Femur (tissue), 1 donor: Measurements from ENCODE around the gene KLHL18.
"Not testable (repeated sequence)": the region's sequence is repeated elsewhere in the genome, so short reads cannot be mapped to it uniquely, and the experiment has no call there.

Experiments
- DNase-seq: peaks from one replicate; pipeline ENCODE4 v3.0.0-alpha.2; 2017

Gene KLHL18

DNA sequence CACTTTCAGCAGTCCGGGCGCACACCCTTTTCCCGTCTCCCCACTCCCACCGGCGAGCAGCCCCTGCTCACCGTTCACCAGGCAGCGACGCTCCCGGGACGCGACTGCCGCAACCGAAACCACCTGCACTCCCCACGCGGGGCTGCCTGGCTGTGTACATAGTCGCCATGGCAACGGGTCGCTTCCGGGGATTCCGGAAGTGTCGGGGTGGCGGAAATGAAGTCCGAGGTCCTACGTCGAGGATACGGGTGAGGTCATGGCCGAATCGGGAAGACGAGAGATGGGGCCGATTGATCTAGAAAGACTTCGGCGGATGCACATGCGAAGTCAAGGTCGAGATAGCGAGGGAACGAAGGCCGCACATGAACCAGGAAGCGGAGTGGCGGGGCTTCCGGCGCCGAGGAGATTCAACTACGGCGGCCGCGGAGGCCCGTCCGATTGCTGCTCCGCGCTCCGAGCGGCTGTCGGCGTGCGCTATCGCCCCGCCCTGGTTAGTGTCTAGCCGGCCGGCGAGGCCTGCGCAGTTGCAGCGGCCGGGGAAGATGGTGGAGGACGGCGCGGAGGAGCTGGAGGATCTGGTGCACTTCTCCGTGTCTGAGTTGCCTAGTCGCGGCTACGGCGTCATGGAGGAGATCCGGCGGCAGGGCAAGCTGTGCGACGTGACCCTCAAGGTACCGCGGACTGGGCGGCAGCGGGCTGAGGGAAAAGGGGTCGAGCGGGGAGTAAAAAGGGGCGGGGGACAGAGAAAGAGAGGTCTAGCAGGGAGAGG, at the start of gene KLHL18, which contains the start of gene KIF9:
Gene KLHL18 (plus strand): TSS at position 521 of the 769 bp plus-strand sequence. CDS start 22 bp downstream, at position 543.
Gene KIF9 (minus strand): TSS at position 376 of the 769 bp plus-strand sequence. CDS start 5,425 bp downstream, outside the sequence.
- DNase-seq = peak; percentile 96

DNA sequence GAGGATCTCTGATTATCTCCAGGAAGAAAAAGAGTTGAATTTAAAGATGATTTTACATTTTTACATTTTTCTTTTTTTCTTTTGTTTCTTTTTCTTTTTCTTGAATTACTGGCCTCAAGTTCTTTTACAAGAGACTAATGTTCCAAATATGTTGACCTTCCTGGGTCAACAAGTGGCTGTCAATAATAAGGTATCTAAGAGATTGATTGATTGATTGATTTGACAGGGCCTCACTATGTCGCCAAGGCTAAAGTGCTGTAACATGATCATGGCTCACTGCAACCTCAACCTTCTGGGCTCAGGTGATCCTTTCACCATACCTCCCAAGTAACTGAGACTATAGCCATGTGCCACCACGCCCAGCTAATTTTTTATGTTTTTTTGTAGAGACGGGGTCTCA, 44.7 kb upstream of the KLHL18 start:
- DNase-seq = no peak

- DNase-seq = no peak
Measured at GRCh38 chr3:47239929-47240328, 42.8 kb upstream of the KLHL18 start.

- DNase-seq = no peak
Measured at GRCh38 chr3:47243419-47244147, 39.2 kb upstream of the KLHL18 start.

DNA sequence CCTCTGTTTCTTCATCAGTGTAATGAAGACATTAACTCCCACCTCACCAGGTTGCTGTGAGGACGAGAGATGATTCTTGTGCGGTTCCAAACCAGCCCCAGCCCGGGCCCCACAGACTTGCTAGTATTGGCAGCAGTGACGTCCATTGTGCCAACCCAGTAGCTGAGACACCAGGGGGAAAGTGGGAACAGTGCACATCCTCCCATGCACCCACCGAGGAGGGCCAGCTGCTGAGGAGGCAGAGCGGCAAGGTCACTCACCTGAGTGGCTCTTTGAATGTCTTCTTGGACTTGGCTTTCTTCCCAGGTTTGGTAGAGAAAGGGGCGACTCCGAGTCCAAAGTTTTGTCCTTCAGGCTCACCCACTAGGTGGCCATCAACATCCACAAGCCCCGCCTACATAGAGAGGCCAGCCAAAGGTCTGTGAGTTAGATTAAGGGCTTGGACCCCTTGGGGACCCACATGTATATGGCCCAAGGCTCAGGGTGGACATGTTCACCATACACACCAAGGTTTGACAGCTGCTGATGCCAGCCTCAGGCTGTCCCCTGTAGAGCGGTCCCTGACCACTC, 38.1 kb upstream of the KLHL18 start:
- no peak for DNase-seq

DNA sequence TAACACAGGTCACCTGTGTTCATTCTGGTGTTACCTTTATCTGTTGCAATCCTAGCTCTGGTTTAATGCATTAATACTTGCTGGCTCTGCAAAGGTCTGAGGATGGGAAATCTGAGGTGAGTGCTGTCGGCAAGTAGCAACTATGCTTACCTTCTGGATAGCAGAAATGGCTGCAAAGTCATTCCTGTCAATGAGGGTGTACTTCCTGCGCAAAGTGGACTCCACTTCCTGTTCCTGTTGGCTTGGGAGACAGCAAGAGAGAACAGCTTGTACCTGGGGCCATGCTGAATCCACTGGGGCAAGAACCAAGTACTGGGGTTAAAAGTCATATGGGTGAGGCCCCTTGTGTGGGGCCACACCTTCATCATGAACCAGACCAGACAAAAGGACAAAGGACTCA, 37.5 kb upstream of the KLHL18 start:
- no peak for DNase-seq

DNA sequence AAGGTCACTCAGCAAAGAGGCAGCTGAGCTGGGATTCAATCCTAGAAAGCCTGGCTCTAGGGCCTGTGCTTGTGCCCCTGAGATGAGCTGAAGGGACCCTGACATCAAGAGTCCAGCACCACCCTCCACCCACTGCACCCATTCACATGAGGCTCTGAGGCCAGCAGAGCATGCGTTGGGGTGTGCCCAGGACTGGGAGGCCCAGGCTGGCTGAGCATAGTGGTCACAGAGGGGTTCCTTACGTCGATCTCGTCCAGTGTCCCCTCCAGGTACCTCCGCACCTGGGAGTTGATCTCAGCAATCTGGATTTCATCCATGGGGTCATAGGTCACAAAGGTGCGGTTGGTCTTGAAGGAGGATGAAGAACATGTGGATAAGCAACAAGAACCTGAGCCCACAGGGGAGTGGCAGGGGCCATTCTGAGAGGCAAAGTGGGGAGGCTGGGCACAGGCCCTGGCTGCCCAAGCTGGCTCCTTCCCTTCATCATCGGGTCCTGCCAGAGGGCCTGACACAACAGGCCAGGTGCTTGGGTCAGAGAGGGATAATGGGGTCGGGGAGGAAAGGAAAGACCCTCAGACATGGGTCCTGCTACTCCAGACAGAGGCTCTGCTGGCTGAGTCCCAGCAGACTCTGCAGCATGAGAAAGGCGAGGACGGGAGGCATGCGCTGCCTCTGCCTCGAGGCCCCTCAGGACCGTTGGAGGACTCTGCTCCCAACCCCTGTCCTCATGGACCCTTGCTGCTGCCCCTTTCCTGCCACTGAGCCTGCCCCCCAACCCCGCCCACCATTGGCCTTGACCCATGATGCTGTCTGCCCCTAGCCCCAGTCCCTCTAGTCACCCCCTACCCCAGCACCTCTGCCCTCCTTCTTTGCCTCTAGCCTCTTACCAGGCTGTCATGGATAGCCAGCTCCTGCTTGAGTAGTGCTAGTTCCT, 35.3 kb upstream of the KLHL18 start:
- DNase-seq = no peak

DNA sequence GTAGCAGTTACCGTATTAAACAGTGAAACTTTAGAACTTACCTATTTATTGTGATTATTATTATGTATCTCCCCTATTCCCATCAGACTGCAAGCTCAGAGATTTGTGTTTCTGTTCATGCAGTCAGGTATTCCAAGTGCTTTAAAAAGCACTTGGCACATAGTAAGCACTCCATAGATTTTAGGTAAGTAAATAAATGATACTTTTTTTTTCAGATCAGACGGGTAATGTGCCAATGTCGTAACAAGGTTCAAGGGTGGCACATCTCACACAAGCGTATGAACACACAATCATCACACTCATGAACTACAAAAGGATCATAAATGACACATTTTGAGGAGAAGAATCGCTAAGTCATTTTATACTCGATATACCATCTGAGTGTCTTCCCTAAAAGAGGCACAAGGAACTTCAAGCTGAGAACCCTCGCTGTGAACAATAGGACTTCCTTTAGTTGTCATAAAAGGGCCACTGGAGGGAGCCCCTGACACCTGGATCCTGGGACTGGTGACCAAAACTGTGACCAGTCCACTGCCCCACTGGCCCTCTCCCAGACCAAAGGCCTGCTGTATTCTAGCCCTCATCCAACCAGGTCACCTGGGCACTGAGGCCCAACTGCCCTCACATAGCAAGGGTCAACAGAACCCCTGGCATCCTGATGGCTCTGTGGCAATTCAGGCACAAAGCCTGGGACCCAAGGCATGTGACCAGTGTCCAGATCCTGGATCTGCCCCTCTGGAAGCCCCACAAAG, 32.3 kb upstream of the KLHL18 start:
- no peak for DNase-seq

GRCh38 chr3:47251085-47251484, 31.7 kb upstream of the KLHL18 start:
- DNase-seq = not testable (repeated sequence)

DNA sequence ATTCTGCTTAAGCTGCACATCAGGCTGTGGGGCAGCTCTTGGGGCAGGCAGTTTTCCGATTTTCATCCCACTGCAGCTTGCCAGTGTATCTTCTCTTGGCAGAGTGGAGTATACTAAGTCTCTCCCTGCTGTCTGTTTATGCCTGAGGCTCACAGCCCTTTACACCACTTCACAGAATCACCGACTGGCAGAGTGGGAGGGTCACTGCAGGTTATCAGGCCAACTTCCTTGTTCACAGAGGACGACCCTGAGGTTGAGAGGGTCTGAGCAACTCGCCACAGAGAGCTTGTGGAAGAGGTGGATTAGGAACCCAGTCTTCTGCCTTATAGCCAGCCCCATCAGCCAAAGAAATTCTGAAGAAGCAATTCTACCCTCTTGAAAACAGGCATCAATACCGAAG, 31.1 kb upstream of the KLHL18 start:
- no peak for DNase-seq

DNA sequence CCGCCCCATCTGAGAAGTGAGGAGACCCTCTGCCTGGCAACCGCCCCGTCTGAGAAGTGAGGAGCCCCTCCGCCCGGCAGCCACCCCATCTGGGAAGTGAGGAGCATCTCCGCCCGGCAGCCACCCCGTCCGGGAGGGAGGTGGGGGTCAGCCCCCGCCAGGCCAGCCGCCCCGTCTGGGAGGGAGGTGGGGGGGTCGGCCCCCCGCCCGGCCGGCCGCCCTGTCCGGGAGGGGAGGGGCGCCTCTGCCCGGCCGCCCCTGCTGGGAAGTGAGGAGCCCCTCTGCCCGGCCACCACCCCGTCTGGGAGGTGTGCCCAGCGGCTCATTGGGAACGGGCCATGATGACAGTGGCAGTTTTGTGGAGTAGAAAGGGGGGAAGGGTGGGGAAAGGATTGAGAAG, 26.4 kb upstream of the KLHL18 start:
- not testable (repeated sequence) for DNase-seq

- no peak for DNase-seq
Measured at GRCh38 chr3:47259114-47259513, 23.6 kb upstream of the KLHL18 start.

DNA sequence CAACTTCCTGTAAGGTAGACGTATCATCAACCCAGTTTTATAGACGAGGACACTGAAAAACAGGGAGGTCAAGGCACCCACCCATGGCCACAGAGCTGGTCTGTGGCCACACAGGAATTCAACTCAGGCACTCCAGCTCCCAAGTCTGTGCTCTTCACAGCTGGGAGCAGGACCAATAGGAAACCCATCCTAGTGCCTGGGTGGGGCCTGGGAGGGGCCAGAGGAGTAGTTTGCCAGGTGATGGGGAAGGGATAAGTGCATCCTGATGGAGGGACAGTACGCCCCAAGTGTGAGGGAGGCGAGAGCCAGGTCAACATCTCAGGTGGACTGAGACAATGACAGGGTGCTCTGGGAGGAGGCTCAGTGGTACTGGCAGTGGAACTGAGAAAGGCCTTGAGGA, 22.1 kb upstream of the KLHL18 start:
- no peak for DNase-seq

DNA sequence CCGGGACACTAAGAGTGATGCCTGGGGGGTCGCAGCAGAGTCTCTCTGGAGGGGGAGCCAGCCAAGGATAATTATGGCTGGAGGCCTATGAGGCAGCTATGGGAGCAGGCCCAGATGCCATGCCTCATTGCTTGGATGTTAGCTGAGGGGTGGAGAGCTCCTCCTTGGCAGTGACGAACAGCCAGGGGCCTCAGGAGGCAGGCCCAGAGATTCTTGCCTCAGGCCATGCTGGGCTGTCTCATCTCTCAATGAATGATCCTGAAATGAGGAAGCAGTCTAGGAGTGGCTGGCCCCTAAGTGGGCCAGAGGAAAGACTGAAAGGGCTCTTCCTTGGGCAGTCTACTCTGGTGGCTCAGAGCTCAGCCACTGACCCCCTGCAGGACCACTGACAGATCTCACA, 21.4 kb upstream of the KLHL18 start:
- no peak for DNase-seq

GRCh38 chr3:47265008-47265407, 17.7 kb upstream of the KLHL18 start:
- no peak for DNase-seq

- no peak for DNase-seq
Measured at GRCh38 chr3:47265725-47266428, 16.9 kb upstream of the KLHL18 start.

DNA sequence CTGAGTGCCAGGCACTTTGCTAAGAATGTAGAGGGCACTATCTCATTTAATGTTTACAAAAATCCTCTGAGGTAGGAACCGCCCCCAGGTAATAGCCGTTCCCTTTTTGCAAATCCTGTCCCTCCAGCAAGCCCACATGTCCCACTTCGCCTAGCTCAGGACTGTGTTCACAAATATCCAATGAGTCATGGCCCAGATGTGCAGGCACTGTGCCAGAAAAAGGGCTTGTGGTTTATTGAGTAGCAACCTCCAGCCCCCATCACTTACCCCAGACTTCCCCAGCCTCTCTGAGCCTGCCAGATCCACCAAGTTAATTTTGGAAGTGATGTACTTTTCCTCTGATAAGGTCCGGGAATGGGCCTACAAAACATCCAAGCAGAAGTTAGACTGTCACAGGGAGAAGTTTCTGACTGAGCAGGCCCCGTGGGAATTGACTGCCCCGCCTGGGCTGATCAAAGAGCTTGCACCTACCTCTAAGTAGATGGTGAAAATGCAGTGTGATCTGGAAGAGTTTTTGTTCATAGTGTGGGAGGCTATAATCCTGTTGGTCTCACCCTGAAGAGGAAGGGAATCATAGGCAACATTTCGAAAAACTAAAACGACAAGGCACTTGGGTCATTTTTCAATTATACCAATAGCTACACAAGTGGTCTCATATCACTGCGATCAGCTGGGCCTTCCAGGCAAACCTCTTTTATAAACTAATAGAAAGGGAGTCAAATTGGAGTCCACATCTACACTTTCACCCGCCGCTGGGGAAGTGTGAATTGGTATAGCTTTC, 15.8 kb upstream of the KLHL18 start:
- DNase-seq = peak; percentile 84

GRCh38 chr3:47267490-47267824, 15.3 kb upstream of the KLHL18 start:
- no peak for DNase-seq

GRCh38 chr3:47270526-47270925, 12.2 kb upstream of the KLHL18 start:
- DNase-seq = no peak

DNA sequence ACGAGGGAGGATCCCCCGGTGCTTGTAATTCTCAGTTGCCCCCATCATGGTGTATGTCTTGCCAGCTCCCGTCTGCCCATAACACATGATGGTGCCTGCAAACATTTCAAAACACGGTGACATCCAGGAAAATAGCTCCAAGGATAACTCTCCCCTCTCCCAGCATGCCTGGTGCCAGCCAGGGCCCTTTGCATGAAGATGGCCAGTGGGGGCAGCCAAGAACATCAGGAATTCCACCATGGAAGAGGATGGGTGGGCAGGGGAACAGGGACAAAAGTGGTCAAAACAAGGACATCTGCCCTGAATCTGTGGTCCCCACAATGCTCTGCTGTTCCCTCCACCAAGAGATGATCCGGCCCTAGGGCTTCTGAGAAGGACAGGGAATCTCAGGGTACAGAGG, 9.2 kb upstream of the KLHL18 start:
- DNase-seq = no peak

- DNase-seq = no peak
Measured at GRCh38 chr3:47274652-47275051, 8.1 kb upstream of the KLHL18 start.
